ACC112 (cell line): ENCODE data around the gene TRPV5.

Experiments used
- H2AFZ ChIP-seq: fragments of 200-600 bp; sonication (generic); one replicate; pipeline ENCODE4 v1.6.0; 2017; ENCODE audit warnings: antibody characterized with exemption, low read length; ENCODE audit not compliant: unreplicated experiment
- H3K27ac ChIP-seq: fragments of 200-600 bp; sonication (generic); 2 replicates; pipeline ENCODE4 v1.5.1; 2014; ENCODE audit warnings: low read depth, mild to moderate bottlenecking, antibody characterized with exemption, low read length, moderate library complexity
- H3K27me3 ChIP-seq: fragments of 200-600 bp; sonication (generic); 2 replicates; pipeline ENCODE4 v1.6.1; 2014; ENCODE audit warnings: mild to moderate bottlenecking, antibody characterized with exemption, low read length, moderate library complexity, mixed read lengths; ENCODE audit not compliant: insufficient read depth
- H3K36me3 ChIP-seq: fragments of 200-600 bp; sonication (generic); 2 replicates; pipeline ENCODE4 v1.6.1; 2016; ENCODE audit warnings: mild to moderate bottlenecking, antibody characterized with exemption, low read length, moderate library complexity, mixed read lengths; ENCODE audit not compliant: insufficient read depth
- H3K4me1 ChIP-seq: fragments of 200-600 bp; sonication (generic); one replicate; pipeline ENCODE4 v1.6.1; 2016; ENCODE audit warnings: low read length, mixed read lengths; ENCODE audit not compliant: insufficient read depth, unreplicated experiment, control insufficient read depth
- H3K4me3 ChIP-seq: fragments of 200-600 bp; sonication (generic); 2 replicates; pipeline ENCODE4 v1.5.1; 2014; ENCODE audit warnings: mild to moderate bottlenecking, low read depth, low read length
- H3K79me2 ChIP-seq: fragments of 200-600 bp; sonication (generic); one replicate; pipeline ENCODE4 v1.6.0; 2016; ENCODE audit warnings: low read length; ENCODE audit not compliant: control insufficient read depth, unreplicated experiment, insufficient read depth

Gene TRPV5

GRCh38 chr7:142863891-142864685 lies 69.5 kb downstream of the TRPV5 start:
- no peak overlapping the region for H3K27ac ChIP-seq

DNA sequence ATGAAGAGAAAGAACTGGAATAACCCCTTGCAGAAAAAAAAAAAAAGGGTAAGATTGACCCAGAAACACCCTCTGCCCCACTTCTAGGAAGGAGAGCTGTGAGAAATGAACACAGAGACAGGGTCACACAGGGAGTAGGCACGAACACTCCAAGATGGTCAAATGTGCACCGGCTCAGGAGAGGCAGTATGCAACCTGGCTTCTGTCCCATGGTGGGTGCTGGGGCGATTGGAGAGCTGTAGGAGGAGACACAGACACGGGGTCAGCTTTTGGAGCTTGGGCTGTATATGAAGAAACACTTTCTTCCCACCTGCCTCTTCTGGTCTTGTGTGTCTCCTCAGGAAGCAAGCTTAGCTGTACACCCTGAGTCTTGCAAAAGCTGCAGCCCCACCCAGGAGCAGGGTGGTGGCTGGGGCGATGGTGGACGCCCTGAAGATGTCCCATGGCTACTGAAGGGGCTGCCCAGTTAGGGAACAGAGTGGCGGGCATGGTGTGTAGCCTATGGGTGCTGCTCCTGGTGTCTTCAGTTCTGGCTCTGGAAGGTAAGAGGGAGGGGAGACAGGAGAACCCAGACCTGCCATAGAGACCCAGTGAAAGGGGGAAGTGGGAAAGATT lies 70.7 kb downstream of the TRPV5 start:
- peaks cover 30% of the 10 kb centered on the region for H3K27me3 ChIP-seq
- H3K27ac ChIP-seq = no peak overlapping the region
- no peak overlapping the region for H3K4me3 ChIP-seq
- H3K79me2 ChIP-seq = no peaks in the 10 kb centered on the region
- no peaks in the 10 kb centered on the region for H3K36me3 ChIP-seq
- H3K4me1 ChIP-seq = peaks cover 2% of the 10 kb centered on the region
- H2AFZ ChIP-seq = no peak overlapping the region

More at GRCh38 chr7:142863891-142864685, 69.5 kb downstream of the TRPV5 start:
- Histone ChIP-seq H3K4me1 (peaks cover 2% of the 10 kb centered on the region), H3K4me3 (no peak overlapping the region), H3K36me3 (no peaks in the 10 kb centered on the region), H3K79me2 (no peaks in the 10 kb centered on the region), H2AFZ (no peak overlapping the region), H3K27me3 (peaks cover 30% of the 10 kb centered on the region)

DNA sequence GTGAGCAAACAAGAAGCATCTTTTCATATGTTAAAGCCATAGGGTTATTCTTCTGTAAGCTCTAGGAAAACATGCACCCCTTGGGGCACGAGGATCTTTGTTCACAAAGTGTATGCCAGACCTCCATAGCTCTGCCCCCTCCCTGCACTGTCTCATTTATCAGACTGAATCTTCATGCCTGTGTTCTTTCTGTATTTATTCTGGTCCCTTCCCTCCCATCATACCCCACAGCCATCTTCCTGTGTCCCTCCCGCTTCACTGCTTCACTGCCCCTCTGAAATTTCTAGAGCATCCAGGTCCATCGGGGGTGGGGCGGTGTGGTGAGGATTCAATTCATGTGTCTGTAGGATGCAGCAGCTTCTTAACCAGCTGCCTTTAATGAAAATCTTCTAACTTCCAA lies 71.2 kb downstream of the TRPV5 start:
- H3K4me3 ChIP-seq = no peak overlapping the region
- H3K36me3 ChIP-seq = no peaks in the 10 kb centered on the region
- H3K27me3 ChIP-seq = peaks cover 31% of the 10 kb centered on the region
- H3K4me1 ChIP-seq = peaks cover 2% of the 10 kb centered on the region
- H2AFZ ChIP-seq = no peak overlapping the region
- no peaks in the 10 kb centered on the region for H3K79me2 ChIP-seq
- H3K27ac ChIP-seq = no peak overlapping the region

DNA sequence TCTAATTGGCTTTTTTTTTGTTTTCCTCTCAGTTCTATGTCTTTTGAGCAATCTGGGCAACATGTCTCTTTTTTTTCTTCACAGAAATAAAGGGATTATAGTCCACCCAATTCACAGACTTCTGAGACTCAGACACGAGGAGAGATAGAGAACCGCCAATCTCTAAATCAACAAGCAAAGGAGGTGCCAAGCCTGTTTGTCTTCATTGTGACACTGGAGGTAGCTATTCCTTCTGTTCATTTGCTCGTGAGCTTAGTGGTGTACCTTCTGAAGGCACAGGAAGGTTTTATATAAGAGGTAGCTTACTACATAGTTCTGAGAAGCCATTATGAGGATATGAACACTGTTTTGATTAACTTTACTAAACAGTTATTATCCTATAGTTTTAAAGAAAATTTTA lies 72.6 kb downstream of the TRPV5 start:
- H2AFZ ChIP-seq = no peak overlapping the region
- no peak overlapping the region for H3K4me3 ChIP-seq
- H3K4me1 ChIP-seq = peaks cover 2% of the 10 kb centered on the region
- H3K36me3 ChIP-seq = no peaks in the 10 kb centered on the region
- H3K27me3 ChIP-seq = peaks cover 42% of the 10 kb centered on the region
- no peaks in the 10 kb centered on the region for H3K79me2 ChIP-seq
- H3K27ac ChIP-seq = no peak overlapping the region

DNA sequence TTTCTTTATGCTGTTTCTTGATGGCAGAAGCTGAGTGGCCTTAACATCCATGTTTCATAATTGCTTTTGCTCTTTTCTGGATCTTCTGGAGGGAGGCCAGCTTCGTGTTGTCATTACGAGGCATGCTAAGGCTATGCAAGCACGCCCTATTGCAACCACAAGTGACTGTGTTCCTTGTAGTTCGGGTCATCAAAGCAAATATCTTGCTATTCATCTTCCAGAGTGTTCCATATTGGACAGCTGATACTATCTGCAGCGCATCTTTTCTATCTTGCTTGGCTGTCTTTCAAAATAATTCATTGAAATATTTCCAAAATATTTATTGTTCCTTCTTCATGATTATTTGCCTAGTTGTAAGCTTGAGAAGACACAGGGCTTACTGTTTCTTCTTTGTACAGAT lies 73.7 kb downstream of the TRPV5 start:
- Histone ChIP-seq H3K27ac (no peak overlapping the region), H2AFZ (no peak overlapping the region), H3K4me3 (no peak overlapping the region), H3K4me1 (peaks cover 2% of the 10 kb centered on the region), H3K79me2 (no peaks in the 10 kb centered on the region), H3K36me3 (no peaks in the 10 kb centered on the region), H3K27me3 (peaks cover 52% of the 10 kb centered on the region)

- Histone ChIP-seq H3K4me3 (no peak overlapping the region), H3K27me3 (peaks cover 52% of the 10 kb centered on the region), H3K4me1 (peaks cover 2% of the 10 kb centered on the region), H3K36me3 (no peaks in the 10 kb centered on the region), H3K27ac (no peak overlapping the region), H3K79me2 (no peaks in the 10 kb centered on the region), H2AFZ (no peak overlapping the region)
These were observed 74.1 kb downstream of the TRPV5 start for GRCh38 chr7:142859411-142859810.
